ENCODE results near the gene CBX8. TPM values are rescaled to one million over a fixed set of nuclear protein-coding genes. Genes with fewer than 3 reads are reported as not detected.

The CBX8 gene
- polyA plus RNA-seq, 3 donors, result 1.7 to 5.6 (median 2.2) TPM

- no peak overlapping the region for H3K27ac ChIP-seq (ENCODE audit: low read depth, low read length)
- 96 to 97% (median 97%) methylated on average over 17 of the region's 17 CpGs for WGBS, 3 donors
These were observed 27.4 kb upstream of the CBX8 start for GRCh38 chr17:79824234-79824633.

- H3K27ac ChIP-seq (ENCODE audit: low read depth, low read length), result no peak overlapping the region
- 93 to 96% (median 95%) methylated on average over 17 of the region's 17 CpGs for WGBS, 3 donors
These were observed 25.8 kb upstream of the CBX8 start for GRCh38 chr17:79822583-79823124.

- WGBS, 3 donors, result 72 to 91% (median 88%) methylated on average over 12 of the region's 12 CpGs
- H3K27ac ChIP-seq (ENCODE audit: low read depth, low read length), result no peak overlapping the region
These were observed 24.6 kb upstream of the CBX8 start for GRCh38 chr17:79821331-79822095.

- 75 to 93% (median 92%) methylated on average over 4 of the region's 4 CpGs for WGBS, 3 donors
- no peak overlapping the region for H3K27ac ChIP-seq (ENCODE audit: low read depth, low read length)
These were observed 24.1 kb upstream of the CBX8 start for GRCh38 chr17:79820959-79821330.

GRCh38 chr17:79819534-79820276 lies 22.8 kb upstream of the CBX8 start:
- WGBS, 3 donors, result 95 to 96% (median 96%) methylated on average over 13 of the region's 13 CpGs
- H3K27ac ChIP-seq (ENCODE audit: low read depth, low read length), result no peak overlapping the region

- 86 to 87% (median 86%) methylated on average over 5 of the region's 5 CpGs for WGBS, 3 donors
These were observed 22.2 kb upstream of the CBX8 start for GRCh38 chr17:79819085-79819484.

GRCh38 chr17:79818026-79818758 lies 21.3 kb upstream of the CBX8 start:
- H3K27ac ChIP-seq (ENCODE audit: low read depth, low read length), result no peak overlapping the region
- WGBS, 3 donors, result 91 to 94% (median 93%) methylated on average over 12 of the region's 12 CpGs

More at GRCh38 chr17:79819085-79819484, 22.2 kb upstream of the CBX8 start:
- H3K27ac ChIP-seq (ENCODE audit: low read depth, low read length), result no peak overlapping the region

- 51 to 61% (median 59%) methylated on average over 34 to 41 of the region's 41 CpGs for WGBS, 3 donors
- no peak overlapping the region for H3K27ac ChIP-seq (ENCODE audit: low read depth, low read length)
These were observed 19.1 kb upstream of the CBX8 start for GRCh38 chr17:79815836-79816461.

GRCh38 chr17:79814974-79815835 lies 18.3 kb upstream of the CBX8 start:
- WGBS, 3 donors, result 4 to 10% (median 4%) methylated on average over 90 to 96 of the region's 96 CpGs

GRCh38 chr17:79814127-79814973 lies 17.5 kb upstream of the CBX8 start:
- no peak overlapping the region for H3K27ac ChIP-seq (ENCODE audit: low read depth, low read length)

More at GRCh38 chr17:79814974-79815835, 18.3 kb upstream of the CBX8 start:
- H3K27ac ChIP-seq (ENCODE audit: low read depth, low read length), result no peak overlapping the region

GRCh38 chr17:79813297-79814126 lies 16.6 kb upstream of the CBX8 start:
- 2 to 10% (median 2%) methylated on average over 25 to 78 of the region's 89 CpGs for WGBS, 3 donors
- no peak overlapping the region for H3K27ac ChIP-seq (ENCODE audit: low read depth, low read length)

More at GRCh38 chr17:79814127-79814973, 17.5 kb upstream of the CBX8 start:
- 8 to 27% (median 9%) methylated on average over 41 to 43 of the region's 43 CpGs for WGBS, 3 donors

- no peak overlapping the region for H3K27ac ChIP-seq (ENCODE audit: low read depth, low read length)
- WGBS, 3 donors, result 3 to 8% (median 3%) methylated on average over 61 to 72 of the region's 72 CpGs
These were observed 15.7 kb upstream of the CBX8 start for GRCh38 chr17:79812353-79813258.

GRCh38 chr17:79811868-79812352 lies 15.0 kb upstream of the CBX8 start:
- no peak overlapping the region for H3K27ac ChIP-seq (ENCODE audit: low read depth, low read length)
- WGBS, 3 donors, result 5 to 11% (median 6%) methylated on average over 20 of the region's 20 CpGs

GRCh38 chr17:79811011-79811867 lies 14.4 kb upstream of the CBX8 start:
- WGBS, 3 donors, result 2 to 4% (median 3%) methylated on average over 63 to 66 of the region's 66 CpGs
- H3K27ac ChIP-seq (ENCODE audit: low read depth, low read length), result no peak overlapping the region
